Sigmoid colon (tissue), 7 donors: ENCODE measurements around the gene LYL1. TPM values are rescaled to one million over a fixed set of nuclear protein-coding genes. Genes with fewer than 3 reads are reported as not detected.

Experiments used
- DNase-seq: peaks from one replicate; pipeline ENCODE4 v3.0.0-alpha.2; 2019
- H3K27ac ChIP-seq, 4 donors: fragments of 200-600 bp; sonication (generic); one replicate each; pipeline ENCODE4 v1.5.1; 2016 to 2019; ENCODE audit warnings: mild to moderate bottlenecking in 1 of 4
- H3K27me3 ChIP-seq, 3 donors: fragments of 200-600 bp; sonication (generic); one replicate each; pipeline ENCODE4 v1.5.1; 2019; ENCODE audit warnings: mild to moderate bottlenecking in 1 of 3
- H3K36me3 ChIP-seq, 4 donors: fragments of 200-600 bp; sonication (generic); one replicate each; pipeline ENCODE4 v1.5.1; 2016 to 2019
- H3K4me1 ChIP-seq, 4 donors: fragments of 200-600 bp; sonication (generic); one replicate each; pipeline ENCODE4 v1.5.1; 2017 to 2019
- H3K4me3 ChIP-seq, 4 donors: fragments of 200-600 bp; sonication (generic); one replicate each; pipeline ENCODE4 v1.5.1; 2017 to 2019; ENCODE audit warnings: mild to moderate bottlenecking in 2 of 4, moderate library complexity in 1 of 4
- H3K9me3 ChIP-seq, 4 donors: fragments of 200-600 bp in 3 of 4; sonication (generic) in 3 of 4; one replicate each; pipeline versions ENCODE4 v1.5.1 to v1.6.1; 2013 to 2019
- CTCF ChIP-seq, 4 experiments: fragments of 450-650 bp in 3 of 4; fragments of 200-600 bp in 1 of 4; IDR thresholded peaks; one replicate each; pipeline ENCODE4 v1.5.1; 2016 to 2019; ENCODE audit warnings: antibody characterized with exemption in 4 of 4, mild to moderate bottlenecking in 3 of 4, moderate library complexity in 2 of 4
- EP300 ChIP-seq, 4 donors: sonication (generic); formaldehyde crosslinking; IDR thresholded peaks; one replicate each; pipeline ENCODE4 v1.6.1; 2017; ENCODE audit warnings: antibody characterized with exemption in 4 of 4
- POLR2A ChIP-seq, 2 donors: fragments of 450-650 bp; IDR thresholded peaks; one replicate each; pipeline ENCODE4 v1.6.1; 2016; ENCODE audit warnings: antibody characterized with exemption in 2 of 2, mild to moderate bottlenecking in 2 of 2, moderate library complexity in 2 of 2
- POLR2AphosphoS5 ChIP-seq, 4 donors: sonication (generic); formaldehyde crosslinking; IDR thresholded peaks; one replicate each; pipeline ENCODE4 v1.6.1; 2017; ENCODE audit warnings: antibody characterized with exemption in 4 of 4
- WGBS, 2 donors: extraction: QIAGEN DNeasy Blood & Tissue Kit; methylation state at CpG; one replicate each; pipeline ENCODE4 v1.1.7; 2013; 5-methylcytosine and 5-hydroxymethylcytosine counted together
- intact Hi-C: fragments of 100-400 bp; cut with DNase I; formaldehyde crosslinking; loops from one replicate; pipeline ENCODE4 v1.15.1; 2023
- polyA plus RNA-seq, 3 donors: library from polyadenylated mRNA; stranded (reverse); fragments of 200-250 nt; gene quantifications; one replicate each; pipeline ENCODE4 v1.2.3, GENCODE V29; 2013
- total RNA-seq, 4 donors: library from RNA; depleted of rRNA; stranded (reverse); fragments of >200 nt; gene quantifications; one replicate each; pipeline ENCODE4 v1.1.0, GENCODE V29; 2016
- donor health status: healthy with polysubstance abuse.
- donor health status: Bipolar disorder and iron deficiency.
- donor health status: healthy.

The LYL1 gene
- total and polyA plus RNA-seq, 7 donors = 3.0 to 18.4 (median 13.8) TPM

DNA sequence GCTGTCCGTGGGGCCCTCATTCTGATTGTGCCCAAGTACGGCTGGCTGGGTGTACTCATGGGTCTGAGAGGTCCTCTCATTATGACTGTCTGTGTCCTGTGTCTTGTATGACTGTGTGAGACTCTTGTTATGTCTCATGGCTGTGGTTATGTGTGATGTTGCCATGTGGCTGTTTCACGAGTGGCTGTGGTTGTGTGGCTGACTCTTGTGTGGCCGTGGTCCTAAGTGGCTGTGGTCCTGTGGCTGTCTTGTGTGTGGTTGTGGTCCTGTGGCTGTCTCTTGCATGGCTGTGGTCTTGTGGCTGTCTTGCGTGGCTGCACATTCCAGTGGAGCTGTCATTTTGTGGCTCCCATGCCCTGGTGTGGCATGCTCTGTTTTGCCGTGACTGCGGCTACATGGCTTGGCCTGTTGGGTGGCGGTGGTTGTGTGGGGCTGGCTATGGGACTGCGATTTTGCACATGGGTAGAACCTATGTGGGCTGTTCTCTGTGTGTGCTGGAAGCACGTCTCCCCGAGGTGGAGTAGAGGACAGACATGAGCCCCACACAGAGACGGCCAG, 2.5 kb downstream of the LYL1 start:
- H3K9me3 ChIP-seq = no peaks in the 10 kb centered on the region
- no peaks in the 10 kb centered on the region for H3K27me3 ChIP-seq
- TF ChIP-seq EP300 (IDR thresholded peaks at IDR 0.05) = no peak
- no peak for TF ChIP-seq POLR2AphosphoS5 (IDR thresholded peaks at IDR 0.05)
- no peak for TF ChIP-seq POLR2A (IDR thresholded peaks at IDR 0.05)
- no peak for TF ChIP-seq CTCF (IDR thresholded peaks at IDR 0.05)
- H3K27ac ChIP-seq = peak overlapping the region; percentile 85 to 95 (median 87)
- intact Hi-C loops = loop anchor here (5.0 to 10.0 kb wide), 2 partner anchors 52 to 215 kb away; partner anchors contain the start of genes DNASE2, IER2, KLF1 and STX10
- peaks cover 0 to 78% (median 64%) of the 10 kb centered on the region in 4 donors for H3K4me1 ChIP-seq
- H3K36me3 ChIP-seq = peaks cover 0 to 8% (median 2%) of the 10 kb centered on the region in 4 donors
- 57 to 74% methylated on average over 12 of the region's 12 CpGs for WGBS, 2 donors
- peak overlapping the region in 2 of 4 donors; percentile 43 to 58 for H3K4me3 ChIP-seq
- DNase-seq = no peak

- no peaks in the 10 kb centered on the region for H3K9me3 ChIP-seq
- peak; percentile 91 for DNase-seq
- no peaks in the 10 kb centered on the region for H3K27me3 ChIP-seq
- H3K36me3 ChIP-seq = peaks cover 0 to 15% (median 5%) of the 10 kb centered on the region in 4 donors
- TF ChIP-seq POLR2A (IDR thresholded peaks at IDR 0.05) (no peak), POLR2AphosphoS5 (IDR thresholded peaks at IDR 0.05) (peak; percentile 23 to 77 (median 68))
- 6 to 8% methylated on average over 77 of the region's 77 CpGs for WGBS, 2 donors
- intact Hi-C loops = no loop called here
- H3K4me1 ChIP-seq = peaks cover 0 to 84% (median 71%) of the 10 kb centered on the region in 4 donors
- H3K27ac ChIP-seq = peak overlapping the region; percentile 85 to 95 (median 87)
- H3K4me3 ChIP-seq = peak overlapping the region; percentile 22 to 50 (median 44)
Measured at GRCh38 chr19:13099073-13099999, 3.3 kb downstream of the LYL1 start.

GRCh38 chr19:13098277-13099072, 4.2 kb downstream of the LYL1 start:
- peak overlapping the region; percentile 85 to 95 (median 87) for H3K27ac ChIP-seq
- peak overlapping the region; percentile 22 to 50 (median 44) for H3K4me3 ChIP-seq
- H3K36me3 ChIP-seq = peaks cover 0 to 15% (median 5%) of the 10 kb centered on the region in 4 donors
- no peaks in the 10 kb centered on the region for H3K9me3 ChIP-seq
- intact Hi-C loops = no loop called here
- peaks cover 0 to 90% (median 78%) of the 10 kb centered on the region in 4 donors for H3K4me1 ChIP-seq
- 2 to 4% methylated on average over 58 of the region's 58 CpGs for WGBS, 2 donors
- H3K27me3 ChIP-seq = no peaks in the 10 kb centered on the region
- TF ChIP-seq POLR2AphosphoS5 (IDR thresholded peaks at IDR 0.05) = peak in 2 of 4 donors; percentile 24 to 51
- TF ChIP-seq POLR2A (IDR thresholded peaks at IDR 0.05) = no peak
- peak; percentile 78 for DNase-seq

DNA sequence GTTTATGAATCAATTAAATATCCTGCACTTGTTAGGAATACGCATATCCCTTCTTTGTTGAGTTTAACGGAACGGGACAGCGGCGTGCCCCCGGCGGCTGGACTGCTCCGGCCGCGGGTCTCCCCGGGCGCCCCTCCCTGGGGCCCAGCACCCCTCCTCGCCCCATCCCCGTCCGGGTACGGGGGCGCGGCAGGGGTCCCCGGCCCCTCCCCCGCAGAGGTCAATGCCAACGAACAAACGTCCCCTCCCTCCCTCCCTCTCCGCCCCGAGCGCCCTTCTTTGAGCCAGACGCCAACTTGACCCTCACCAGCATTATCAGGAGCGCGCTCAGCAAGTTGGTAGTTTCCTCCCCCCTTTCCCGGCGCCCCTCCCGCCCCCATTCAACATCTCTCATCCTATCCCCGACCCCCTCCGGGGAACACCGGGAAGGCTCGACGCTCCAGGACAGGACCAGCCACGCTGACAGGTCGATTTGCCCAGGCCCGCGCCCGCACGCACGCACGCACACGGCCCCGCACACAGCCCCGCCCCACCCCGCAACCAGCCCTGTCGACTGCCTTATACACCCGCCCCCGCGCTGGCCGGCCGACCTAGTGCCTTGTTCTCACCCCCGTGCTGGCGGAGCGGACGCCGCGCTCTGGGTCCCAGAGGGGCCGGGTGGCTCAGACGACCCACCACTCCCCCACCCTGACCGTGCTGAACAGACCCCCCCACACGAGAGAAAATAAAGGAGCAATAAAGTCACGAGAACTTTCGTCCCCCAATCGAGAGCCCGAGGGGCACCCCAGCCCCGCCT, 5.0 kb downstream of the LYL1 start:
- intact Hi-C loops = no loop called here
- 7 to 16% methylated on average over 69 of the region's 69 CpGs for WGBS, 2 donors
- Histone ChIP-seq H3K27ac (peak overlapping the region; percentile 85 to 95 (median 87)), H3K4me3 (peak overlapping the region; percentile 22 to 50 (median 44)), H3K9me3 (no peaks in the 10 kb centered on the region), H3K36me3 (peaks cover 0 to 15% (median 5%) of the 10 kb centered on the region in 4 donors), H3K27me3 (no peaks in the 10 kb centered on the region), H3K4me1 (peaks cover 0 to 90% (median 77%) of the 10 kb centered on the region in 4 donors)
- TF ChIP-seq POLR2A (IDR thresholded peaks at IDR 0.05) = no peak
- TF ChIP-seq EP300 (IDR thresholded peaks at IDR 0.05) = no peak
- TF ChIP-seq POLR2AphosphoS5 (IDR thresholded peaks at IDR 0.05) = peak in 1 of 4 donors; percentile 16
- peak; percentile 87 for DNase-seq

- no peak for DNase-seq
- Histone ChIP-seq H3K27ac (peak overlapping the region; percentile 85 to 95 (median 87)), H3K36me3 (peaks cover 0 to 15% (median 5%) of the 10 kb centered on the region in 4 donors), H3K9me3 (no peaks in the 10 kb centered on the region), H3K27me3 (no peaks in the 10 kb centered on the region), H3K4me3 (peak overlapping the region in 3 of 4 donors; percentile 43 to 50 (median 45)), H3K4me1 (peaks cover 0 to 90% (median 77%) of the 10 kb centered on the region in 4 donors)
- TF ChIP-seq CTCF (IDR thresholded peaks at IDR 0.05) (no peak), POLR2A (IDR thresholded peaks at IDR 0.05) (no peak), EP300 (IDR thresholded peaks at IDR 0.05) (no peak), POLR2AphosphoS5 (IDR thresholded peaks at IDR 0.05) (peak in 1 of 4 donors; percentile 13)
- WGBS, 2 donors = 22 to 74% methylated on average over 20 of the region's 20 CpGs
- intact Hi-C loops = no loop called here
Measured at GRCh38 chr19:13097033-13097462, 5.6 kb downstream of the LYL1 start.
